Stimulated activated CD4-positive, alpha-beta T cell treated with anti-CD3 and anti-CD28 coated beads, Interleukin-12 subunit alpha, Interleukin-12 subunit beta, amount 100 ng/mL, for 24 hours (primary cell): Measurements from ENCODE around the gene SERTAD1.
"Not testable (repeated sequence)": the region's sequence is repeated elsewhere in the genome, so short reads cannot be mapped to it uniquely, and the experiment has no call there.

Experiments
- DNase-seq, 2 experiments: peaks; one replicate each; pipeline ENCODE4 v3.0.0-alpha.2; 2020; ENCODE audit warnings: low read depth in 2 of 2

SERTAD1 gene

DNA sequence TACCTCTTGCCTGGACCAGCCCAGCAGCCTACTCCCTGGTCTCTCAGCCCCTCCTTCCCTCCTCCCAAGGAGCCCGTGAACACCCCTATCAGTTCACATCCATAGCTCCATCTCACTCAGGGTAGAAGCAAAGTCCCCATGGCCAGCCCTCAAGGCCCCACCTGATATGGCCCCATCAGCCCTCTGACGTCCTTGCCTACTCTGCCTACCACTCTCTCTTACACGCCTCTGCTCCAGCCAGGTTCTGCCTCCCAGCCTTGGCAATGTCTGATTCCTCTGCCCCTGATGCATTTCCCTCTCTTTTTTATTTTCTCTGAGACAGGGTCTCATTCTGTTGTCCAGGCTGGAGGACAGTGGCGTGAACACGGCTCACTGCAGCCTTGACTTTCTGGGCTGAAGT, 26.2 kb upstream of the SERTAD1 start:
- DNase-seq = no peak

DNA sequence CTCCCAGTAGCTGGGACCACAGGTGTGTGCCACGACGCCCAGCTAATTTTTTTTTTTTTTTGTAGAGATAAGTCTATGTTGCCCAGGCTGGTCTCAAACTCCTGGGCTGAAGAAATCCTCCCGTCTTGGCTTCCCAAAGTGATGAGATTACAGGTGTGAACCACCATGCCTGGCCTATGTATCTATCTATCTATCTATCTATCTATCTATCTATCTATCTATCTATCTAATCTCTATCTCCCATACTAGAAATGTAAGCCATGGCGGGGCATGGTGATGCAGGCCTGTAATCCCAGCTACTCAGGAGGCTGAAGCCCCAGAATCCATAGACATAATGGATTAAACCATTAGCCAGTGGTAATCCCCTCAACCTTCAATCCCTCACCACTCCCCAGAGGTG, 24.9 kb upstream of the SERTAD1 start:
- DNase-seq = no peak

DNA sequence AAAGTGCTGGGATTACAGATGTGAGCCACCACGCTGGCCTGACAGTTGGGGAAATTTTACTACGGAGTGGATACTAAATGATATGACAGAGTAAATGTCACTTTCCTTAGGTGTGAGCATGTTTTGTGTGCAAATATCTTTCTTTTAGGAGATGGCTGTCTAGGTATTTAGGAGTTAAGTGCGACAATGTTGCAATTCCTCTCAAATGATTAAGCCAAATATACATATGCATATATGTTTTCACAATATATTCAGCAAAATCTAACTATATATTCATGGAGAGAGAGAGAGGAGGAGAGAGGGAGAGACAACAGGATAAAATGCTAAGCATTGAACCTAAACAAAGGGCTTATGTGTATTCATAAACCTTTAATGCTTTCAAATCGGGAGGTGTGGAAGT, 23.7 kb upstream of the SERTAD1 start:
- DNase-seq = no peak

DNA sequence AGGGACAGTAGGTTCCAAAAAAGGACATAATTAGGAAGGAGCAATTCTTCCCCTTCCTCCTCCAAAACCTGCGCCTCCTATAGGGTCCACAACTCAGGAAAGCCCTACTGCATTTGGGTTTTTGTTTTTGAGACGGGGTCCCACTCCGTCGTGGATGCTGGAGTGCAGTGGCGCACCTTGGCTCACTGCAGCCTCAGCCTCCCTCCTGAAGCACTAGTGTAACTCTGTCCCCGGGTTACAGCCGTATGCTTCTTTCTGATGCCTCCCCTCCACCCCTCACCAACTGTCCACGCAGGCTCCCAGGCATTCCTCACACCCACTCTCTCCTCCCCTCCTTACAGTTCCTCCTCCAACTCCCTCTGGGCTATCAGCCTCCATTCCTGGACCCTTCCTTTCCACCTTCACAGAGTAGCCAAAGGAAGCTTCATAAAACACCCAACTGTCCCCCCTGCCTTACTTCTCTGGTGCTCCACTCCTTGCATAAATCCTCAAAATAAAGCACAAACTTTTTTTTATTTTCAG, 20.5 kb upstream of the SERTAD1 start:
- DNase-seq = no peak

DNA sequence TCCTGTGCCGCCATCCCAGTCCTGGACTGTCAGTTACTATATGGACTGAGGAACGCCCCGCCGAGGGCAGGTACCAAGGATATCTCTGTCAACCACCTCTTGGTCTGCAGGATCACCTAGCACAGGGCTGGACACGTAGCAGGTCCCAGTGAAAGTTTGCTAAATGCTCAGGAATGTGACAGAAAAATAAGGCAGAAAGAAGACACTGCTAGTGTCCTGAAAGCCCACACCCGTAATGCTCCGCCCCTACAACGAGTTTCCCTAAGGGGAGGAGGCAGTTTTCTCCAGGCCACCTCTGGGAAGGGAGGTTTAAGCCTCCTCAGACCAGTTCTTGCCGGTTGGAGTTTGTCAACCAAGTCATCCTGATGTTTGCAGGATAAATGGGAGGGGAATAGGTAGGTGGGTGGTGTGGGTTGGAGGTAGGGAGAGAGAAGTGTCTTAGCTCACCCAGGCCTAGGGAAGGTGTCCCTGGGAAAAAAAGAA, 20.0 kb upstream of the SERTAD1 start:
- no peak for DNase-seq

DNA sequence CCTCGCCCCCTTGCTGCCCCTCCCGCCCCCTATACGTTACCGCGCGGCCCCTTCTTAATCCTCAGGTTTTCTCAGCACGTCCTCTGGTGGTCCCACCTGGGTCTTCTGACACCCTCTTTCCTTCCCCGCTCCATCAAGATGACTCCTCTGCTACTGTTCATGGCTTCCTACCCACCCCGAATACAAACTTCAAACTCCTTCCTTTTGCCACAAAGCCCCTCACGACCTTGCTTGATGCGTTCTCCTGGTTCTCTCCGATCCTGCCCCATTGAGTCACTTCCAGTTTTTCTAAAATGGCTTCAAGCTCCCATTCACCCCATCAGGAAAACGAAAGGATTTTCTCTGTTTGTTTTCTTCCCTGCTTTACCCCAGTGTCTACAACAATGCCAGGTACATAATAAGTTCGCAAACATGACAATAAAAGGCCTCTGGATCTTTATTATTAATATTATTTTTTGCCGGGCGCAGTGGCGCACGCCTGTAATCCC, 19.1 kb upstream of the SERTAD1 start:
- DNase-seq = no peak

DNA sequence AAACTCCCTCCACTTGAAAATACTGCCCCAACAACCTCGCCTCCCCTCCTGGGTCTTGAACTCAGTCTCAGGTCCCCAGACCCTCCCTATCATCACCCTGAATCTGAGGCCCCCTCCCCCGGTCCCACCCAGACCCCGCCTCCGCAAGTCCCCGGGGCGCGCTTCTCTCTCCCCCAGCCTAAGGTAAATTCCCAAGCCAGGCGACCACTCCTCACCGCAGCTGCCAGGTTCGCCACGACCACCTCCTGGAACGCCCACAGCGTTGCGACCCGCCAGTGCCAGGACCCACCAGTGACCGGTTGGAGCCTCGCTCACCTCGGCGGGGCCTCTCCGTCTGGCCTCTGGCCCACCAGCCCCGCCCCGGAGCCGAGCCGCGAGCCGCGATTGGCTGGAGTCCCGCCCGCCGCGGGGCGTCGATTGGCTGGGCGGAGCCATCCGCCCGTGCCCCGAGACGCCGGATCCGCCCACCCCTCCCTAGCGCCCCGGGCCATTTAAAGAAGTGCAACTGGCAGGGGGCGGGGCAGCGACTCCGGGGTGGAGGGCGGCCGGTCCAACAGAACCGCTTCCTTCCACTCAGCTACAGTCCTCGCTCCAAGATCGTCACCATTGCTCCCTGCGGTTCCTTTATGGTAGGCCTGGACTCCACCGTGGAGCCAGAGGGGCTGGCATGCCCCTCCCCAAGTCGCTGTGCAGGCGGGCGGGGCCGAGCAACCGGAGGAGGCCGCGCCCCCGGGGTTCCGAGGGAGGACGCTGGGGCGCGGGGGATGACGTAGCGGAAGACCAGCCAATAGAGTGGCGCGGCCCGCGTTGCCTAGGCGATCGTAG, 18.4 kb upstream of the SERTAD1 start, which contains the start of gene SERTAD3:
SERTAD3 (minus strand) TSS at position 336 of the 825 bp plus-strand sequence. CDS start 2,255 bp downstream, outside the sequence.
- peak; percentile 91 to 94 for DNase-seq

DNA sequence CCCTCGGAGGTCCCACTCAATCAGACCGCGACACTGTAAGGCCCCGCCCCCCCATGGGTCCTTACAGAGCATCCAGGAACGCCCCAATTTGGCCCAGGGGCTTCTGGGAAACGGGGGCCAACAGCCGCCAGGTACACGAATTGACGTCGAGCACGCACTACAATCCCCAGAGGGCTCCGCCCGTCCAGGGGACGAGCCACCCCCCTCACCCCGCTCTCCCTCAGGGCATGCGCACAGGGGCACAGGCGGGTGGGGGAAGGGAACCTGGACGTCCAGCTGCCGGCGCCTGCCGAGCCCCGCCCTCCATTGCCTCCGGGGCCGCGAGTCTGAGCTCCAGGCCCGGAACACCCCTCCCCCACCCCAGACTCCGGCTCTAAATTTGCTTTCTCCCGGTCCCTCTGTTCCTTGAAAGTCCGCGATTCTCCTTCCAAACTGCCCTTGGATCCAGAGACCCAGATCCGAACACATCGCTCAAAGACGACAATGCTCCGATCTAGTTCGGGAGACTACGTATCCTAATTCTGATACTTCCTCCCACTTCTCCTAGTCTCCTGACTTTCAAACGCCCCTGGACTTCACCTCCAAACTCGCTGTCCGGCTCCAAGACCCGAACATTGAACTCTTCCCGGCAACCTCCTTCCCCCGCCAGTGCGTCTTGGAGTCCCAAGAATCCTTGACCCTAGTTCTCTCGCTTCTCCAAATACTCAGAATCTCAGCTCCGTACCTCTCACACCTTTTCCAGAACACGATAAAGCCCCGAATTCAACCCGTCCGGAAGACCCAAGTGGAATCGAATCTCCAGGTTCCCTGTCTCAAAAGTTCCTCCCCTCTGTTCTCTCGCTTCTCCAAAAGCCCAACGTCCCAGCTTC, 17.6 kb upstream of the SERTAD1 start:
- peak; percentile 98 to 99 for DNase-seq

DNA sequence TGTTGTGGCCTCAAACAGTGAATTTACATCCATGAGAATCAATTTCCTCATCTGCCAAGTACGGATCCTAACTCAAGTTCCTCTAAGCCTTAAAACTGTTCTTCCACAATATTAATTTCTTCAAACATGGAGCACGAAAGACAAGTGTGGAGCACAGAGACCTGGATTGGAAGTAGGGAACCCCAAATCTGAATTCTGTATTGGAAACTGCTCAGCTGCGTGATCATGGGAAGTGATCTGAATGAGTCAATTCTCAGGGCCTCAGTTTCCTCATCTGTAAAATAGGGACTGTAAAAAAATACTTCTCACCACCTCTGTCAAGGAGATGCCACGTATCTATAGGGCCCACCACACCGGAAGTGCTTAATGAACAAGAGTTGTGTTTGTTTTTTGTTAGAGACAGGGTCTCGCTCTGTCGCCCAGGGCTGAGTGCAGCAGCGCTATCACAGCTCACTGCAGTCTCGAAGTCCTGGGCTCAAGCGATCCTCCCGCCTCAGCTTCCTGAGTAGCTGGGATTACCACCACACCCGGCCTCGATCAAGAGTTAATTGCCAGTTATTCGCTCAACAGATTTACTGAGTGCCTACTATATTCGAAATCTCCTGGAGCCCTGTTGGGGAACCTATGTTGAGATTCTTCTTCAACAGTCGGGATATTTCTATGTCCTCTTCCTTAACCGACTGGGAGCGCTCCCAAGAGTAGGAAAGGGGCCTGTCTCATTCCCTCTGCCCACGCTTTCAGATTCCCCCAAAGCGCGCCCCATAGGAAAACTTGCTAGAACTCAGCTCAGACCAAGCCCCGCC, 16.7 kb upstream of the SERTAD1 start:
- DNase-seq = no peak

DNA sequence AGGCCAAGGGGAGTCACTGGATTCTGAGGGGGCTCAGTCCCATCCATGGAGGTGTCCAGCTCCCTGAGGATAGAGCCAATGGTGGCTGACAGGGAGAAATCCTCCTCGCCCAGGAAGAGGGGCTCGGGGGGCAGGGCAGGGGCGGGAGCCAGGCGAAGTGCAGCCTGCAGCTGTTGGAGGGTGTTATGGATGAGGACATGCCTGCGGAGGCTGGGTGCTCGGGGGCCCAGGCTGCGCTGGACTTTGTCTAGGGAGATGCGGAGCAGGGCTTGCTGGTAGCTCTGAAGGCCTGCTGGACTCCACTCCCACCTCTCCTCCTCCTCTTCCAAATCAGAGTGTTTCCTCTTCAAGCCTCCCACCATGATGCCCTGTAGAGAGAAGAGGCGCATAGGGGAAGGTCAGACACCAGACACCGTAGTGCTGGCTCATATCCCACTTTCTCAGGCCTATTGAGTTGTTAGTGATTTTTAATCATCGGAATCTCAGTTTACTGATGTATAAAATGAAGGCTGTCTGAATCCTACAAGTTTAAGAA, 16.0 kb upstream of the SERTAD1 start:
- DNase-seq = no peak

DNA sequence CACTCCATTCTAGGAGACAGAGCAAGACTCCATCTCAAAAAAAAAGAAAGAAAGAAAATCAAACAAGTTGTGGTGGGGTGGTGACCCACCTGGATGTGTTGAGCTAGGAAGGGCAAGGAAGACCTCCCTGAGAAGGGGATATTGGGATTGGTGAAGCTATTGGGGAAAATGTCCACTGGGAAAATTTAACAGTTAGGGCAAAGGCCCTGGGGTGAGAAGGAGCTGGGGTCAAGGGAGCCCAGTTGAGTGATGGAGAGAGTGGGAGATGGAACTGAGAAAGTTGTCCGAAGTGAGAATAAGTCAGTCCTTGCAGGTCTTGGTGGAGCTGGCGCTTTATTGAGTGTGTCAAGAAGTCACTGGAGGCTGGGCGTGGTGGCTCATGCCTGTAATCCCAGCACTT, 12.5 kb upstream of the SERTAD1 start:
- DNase-seq = no peak

DNA sequence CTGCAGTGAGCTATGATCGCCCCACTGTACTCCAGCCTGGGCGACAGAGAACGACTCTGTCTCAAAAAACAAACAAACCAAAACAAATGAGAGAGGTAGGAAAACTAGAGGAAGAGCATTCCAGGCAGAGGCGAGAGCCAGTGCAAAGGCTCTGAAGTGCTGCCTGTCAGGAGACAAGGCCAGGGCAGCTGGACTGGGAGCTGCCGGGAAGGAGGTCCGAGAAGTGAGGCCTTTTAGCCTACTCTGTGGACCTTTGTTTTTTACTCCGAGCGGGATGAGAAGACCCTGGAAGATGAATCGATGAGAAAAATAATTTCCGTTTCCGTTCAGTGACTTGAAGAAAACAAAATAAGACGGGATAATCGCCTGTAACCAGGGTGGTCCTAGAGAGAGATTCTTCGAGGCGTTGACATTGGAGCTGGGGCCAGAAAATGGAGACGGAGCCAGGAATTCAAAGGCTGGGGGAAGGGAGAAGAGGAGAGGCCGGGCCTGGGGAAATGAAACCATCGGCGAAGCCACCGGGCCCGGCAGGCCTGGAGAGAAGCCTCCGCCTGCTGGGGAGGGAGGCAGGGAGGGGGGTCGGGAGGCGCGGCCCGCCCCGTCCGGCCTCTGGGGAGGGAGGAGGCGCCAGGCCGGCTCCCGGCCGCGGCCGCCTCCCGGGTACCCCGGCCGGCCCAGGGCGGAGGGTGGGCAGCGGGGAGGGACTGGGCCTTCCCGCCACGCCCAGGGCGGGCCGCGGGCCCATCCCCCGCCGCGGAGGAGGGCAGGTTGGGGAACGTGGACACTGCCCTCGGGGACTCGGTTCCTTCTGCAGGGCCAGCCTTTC, 7.8 kb upstream of the SERTAD1 start:
- peak in 1 of 2 experiments; percentile 29 for DNase-seq

DNA sequence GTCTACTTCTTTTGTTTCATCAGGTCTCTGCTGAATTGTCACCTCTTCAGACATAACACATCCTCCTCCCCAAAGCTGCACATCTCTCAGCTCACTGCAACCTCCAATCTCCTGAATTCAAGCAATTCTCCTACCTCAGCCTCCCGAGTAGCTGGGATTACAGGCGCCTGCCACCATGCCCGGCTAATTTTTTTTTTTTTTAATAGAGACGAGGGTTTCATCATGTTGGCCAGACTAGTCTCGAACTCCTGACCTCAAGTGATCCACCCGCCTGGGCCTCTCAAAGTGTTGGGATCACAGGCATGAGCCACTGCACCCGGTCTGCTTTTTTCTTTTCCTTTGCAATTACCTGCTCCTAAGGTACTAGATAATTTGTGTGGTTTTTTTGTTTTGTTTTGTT, 7.0 kb upstream of the SERTAD1 start:
- DNase-seq = not testable (repeated sequence)

DNA sequence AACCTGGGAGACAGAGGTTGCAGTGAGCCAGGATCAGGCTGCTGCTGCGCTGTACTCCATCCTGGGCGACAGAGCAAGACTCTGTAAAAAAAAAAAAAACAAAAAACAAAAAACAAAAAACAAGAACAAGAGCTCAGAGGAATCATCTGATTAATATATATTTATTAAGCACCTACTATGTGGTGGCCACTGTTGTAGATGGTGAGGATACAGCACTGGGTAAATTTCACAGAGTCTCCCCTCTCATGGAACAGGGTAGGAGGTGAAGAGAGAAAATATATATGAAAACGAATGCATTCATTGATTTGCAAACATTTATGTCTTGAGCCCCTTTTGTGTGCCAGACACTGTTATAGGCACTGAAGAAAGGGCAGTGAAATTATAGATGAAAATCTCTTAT, 5.9 kb upstream of the SERTAD1 start:
- no peak for DNase-seq

DNA sequence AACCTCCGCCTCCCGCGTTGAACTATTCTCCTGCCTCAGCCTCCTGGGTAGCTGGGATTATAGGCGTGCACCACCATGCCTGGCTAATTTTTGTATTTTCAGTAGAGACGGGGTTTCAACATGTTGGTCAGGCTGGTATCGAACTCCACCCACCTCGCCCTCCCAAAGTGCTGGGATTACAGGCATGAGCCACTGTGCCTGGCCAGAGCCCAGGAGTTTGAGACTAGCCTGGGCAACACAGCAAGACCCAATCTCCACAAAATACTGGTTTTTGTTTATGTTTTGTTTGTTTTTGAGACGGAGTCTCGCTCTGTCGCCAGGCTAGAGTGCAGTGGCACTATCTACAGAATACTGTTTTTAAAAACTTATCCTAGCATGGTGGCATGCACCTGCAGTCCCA, 4.5 kb upstream of the SERTAD1 start:
- not testable (repeated sequence) for DNase-seq

DNA sequence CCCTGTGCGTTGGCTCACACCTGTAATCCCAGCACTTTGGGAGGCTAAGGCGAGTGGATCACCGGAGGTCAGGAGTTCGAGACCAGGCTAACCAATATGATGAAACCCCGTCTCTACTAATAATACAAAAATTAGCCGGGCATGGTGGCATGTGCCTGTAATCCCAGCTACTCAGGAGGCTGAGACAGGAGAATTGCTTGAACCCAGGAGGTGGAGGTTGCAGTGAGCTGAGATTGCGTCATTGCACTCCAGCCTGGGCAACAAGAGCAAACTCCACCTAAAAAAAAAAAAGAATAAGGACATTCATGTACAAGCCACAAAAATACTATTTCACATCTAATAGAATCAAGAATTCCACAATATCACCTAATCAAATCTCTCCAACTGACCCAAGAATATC, 2.4 kb upstream of the SERTAD1 start:
- not testable (repeated sequence) for DNase-seq

DNA sequence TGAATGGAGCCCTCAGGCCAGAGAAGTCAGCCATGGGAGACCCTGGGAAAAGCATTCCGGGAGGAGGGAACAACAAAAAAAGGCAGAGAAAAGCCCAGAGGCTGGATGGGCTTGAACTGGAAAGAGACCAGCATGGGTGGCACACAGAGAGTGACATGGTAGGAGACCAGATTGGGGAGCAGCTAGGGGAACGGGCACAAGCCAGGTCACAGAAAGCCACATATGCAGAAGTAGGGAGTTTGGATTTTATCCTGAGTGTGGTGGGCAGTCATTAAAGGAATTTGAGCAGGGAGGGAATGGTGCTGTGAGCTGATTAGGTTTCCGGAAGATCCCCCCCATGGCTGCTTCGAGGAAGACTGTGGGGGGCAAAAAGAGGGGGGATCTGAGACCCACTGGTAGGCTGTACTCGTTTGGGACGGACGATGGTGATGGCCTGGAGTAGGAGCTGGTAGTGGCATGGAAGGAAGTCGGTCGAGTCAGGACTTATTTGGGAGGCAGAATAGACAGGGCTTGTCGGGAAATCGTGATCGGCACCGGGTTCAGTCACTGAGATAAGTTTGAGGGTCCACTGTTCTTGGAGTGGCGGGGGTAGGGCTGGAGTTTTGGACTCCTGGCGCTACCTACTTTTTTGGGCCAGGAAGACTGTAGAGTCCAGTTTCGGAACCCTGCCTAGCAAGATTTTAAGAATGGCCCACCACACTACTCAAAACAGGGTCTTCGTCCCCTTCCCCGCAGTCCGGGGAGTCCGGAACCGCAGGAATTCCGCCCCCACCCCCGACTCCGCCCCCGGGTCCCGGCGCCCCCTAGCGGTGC, 949 bp downstream of the SERTAD1 start:
- DNase-seq = no peak

DNA sequence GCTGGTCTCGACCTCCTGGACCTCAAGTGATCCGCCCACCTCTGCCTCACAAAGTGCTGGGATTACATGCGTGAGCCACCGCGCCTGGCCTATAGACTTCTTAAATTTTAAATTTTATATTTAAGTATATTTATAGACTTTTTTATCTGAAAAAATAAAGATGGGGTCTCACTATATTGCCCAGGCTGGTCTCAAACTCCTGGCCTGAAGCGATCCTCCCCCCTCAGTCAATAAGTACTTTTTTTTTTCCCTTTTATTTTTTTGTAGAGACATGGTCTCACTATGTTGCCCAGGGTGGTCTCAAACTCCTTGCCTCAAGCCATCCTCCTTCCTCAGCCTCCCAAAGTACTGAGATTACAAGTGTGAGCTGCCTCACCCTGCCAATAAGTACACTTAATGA, 1.9 kb downstream of the SERTAD1 start:
- no peak for DNase-seq
